H9 (cell line): ENCODE results near the gene MORC1. TPM values are rescaled to one million over a fixed set of nuclear protein-coding genes. Genes with fewer than 3 reads are reported as not detected.

Experiments
- DNase-seq: peaks from one replicate; pipeline ENCODE4 v3.0.0-alpha.2; 2017
- H2AFZ ChIP-seq: one replicate; pipeline ENCODE4 v1.6.1; 2013; ENCODE audit warnings: mild to moderate bottlenecking, low read length, control low read depth, moderate library complexity
- H2AK5ac ChIP-seq: 2 replicates; pipeline ENCODE4 v1.6.1; 2013; ENCODE audit warnings: low read length, control low read depth, mixed read lengths; ENCODE audit not compliant: insufficient read length
- H2BK120ac ChIP-seq: one replicate; pipeline ENCODE4 v1.6.1; 2013; ENCODE audit warnings: low read depth, mild to moderate bottlenecking, low read length, control low read depth, inconsistent platforms; ENCODE audit not compliant: poor library complexity, severe bottlenecking
- H2BK12ac ChIP-seq: 2 replicates; pipeline ENCODE4 v1.6.1; 2013; ENCODE audit warnings: low read length, control low read depth, mixed read lengths, low read depth; ENCODE audit not compliant: insufficient read length
- H2BK15ac ChIP-seq: 2 replicates; pipeline ENCODE4 v1.6.1; 2013; ENCODE audit warnings: low read depth, low read length, control low read depth
- H2BK20ac ChIP-seq: one replicate; pipeline ENCODE4 v1.6.1; 2013; ENCODE audit warnings: low read depth, mild to moderate bottlenecking, low read length, control low read depth, inconsistent platforms; ENCODE audit not compliant: poor library complexity, severe bottlenecking
- H2BK5ac ChIP-seq: 2 replicates; pipeline ENCODE4 v1.6.1; 2013; ENCODE audit warnings: low read length, control low read depth, mixed read lengths; ENCODE audit not compliant: insufficient read length
- H3K14ac ChIP-seq: 2 replicates; pipeline ENCODE4 v1.6.1; 2013; ENCODE audit warnings: low read length, control low read depth; ENCODE audit not compliant: insufficient read depth
- H3K18ac ChIP-seq: 2 replicates; pipeline ENCODE4 v1.6.1; 2013; ENCODE audit warnings: low read depth, mild to moderate bottlenecking, mixed read lengths, low read length, control low read depth; ENCODE audit not compliant: insufficient read length
- H3K23ac ChIP-seq: 2 replicates; pipeline ENCODE4 v1.6.1; 2013; ENCODE audit warnings: low read length, control low read depth, mixed read lengths, low read depth; ENCODE audit not compliant: insufficient read length
- H3K23me2 ChIP-seq: 2 replicates; pipeline ENCODE4 v1.6.1; 2013; ENCODE audit warnings: low read depth, mild to moderate bottlenecking, mixed read lengths, low read length, control low read depth; ENCODE audit not compliant: insufficient read length, poor library complexity, severe bottlenecking
- H3K27ac ChIP-seq: 2 replicates; pipeline ENCODE4 v1.5.1; 2013; ENCODE audit warnings: low read length, control low read depth, mixed read lengths, low read depth; ENCODE audit not compliant: insufficient read length
- H3K27me3 ChIP-seq: 2 replicates; pipeline ENCODE4 v1.6.1; 2013; ENCODE audit warnings: low read length, control low read depth, inconsistent platforms; ENCODE audit not compliant: insufficient read depth
- H3K4ac ChIP-seq: 2 replicates; pipeline ENCODE4 v1.6.1; 2013; ENCODE audit warnings: low read depth, mild to moderate bottlenecking, control low read depth, inconsistent platforms, low read length, moderate library complexity
- H3K4me1 ChIP-seq: 2 replicates; pipeline ENCODE4 v1.6.1; 2013; ENCODE audit warnings: low read length, control low read depth, inconsistent platforms; ENCODE audit not compliant: insufficient read depth
- H3K4me2 ChIP-seq: 2 replicates; pipeline ENCODE4 v1.6.1; 2013; ENCODE audit warnings: low read length, control low read depth, mixed read lengths; ENCODE audit not compliant: insufficient read length, insufficient read depth
- H3K56ac ChIP-seq: 2 replicates; pipeline ENCODE4 v1.6.1; 2013; ENCODE audit warnings: low read depth, mild to moderate bottlenecking, mixed read lengths, low read length, control low read depth; ENCODE audit not compliant: insufficient read length
- H3K79me1 ChIP-seq: 2 replicates; pipeline ENCODE4 v1.6.1; 2013; ENCODE audit warnings: low read depth, mild to moderate bottlenecking, moderate library complexity, low read length, control low read depth, inconsistent platforms; ENCODE audit not compliant: insufficient read depth, poor library complexity, severe bottlenecking
- H3K79me2 ChIP-seq: 2 replicates; pipeline ENCODE4 v1.6.1; 2013; ENCODE audit warnings: low read length, control low read depth, inconsistent platforms; ENCODE audit not compliant: insufficient read depth
- H3K9ac ChIP-seq: 2 replicates; pipeline ENCODE4 v1.6.1; 2013; ENCODE audit warnings: low read length, control low read depth, mixed read lengths; ENCODE audit not compliant: insufficient read length; ENCODE audit errors: extremely low read depth
- H3K9me3 ChIP-seq: one replicate; pipeline ENCODE4 v1.6.1; 2013; ENCODE audit warnings: low read depth, low read length, inconsistent platforms; ENCODE audit not compliant: control insufficient read depth
- H3T11ph ChIP-seq: one replicate; pipeline ENCODE4 v1.6.1; 2013; ENCODE audit warnings: mild to moderate bottlenecking, low read length, control low read depth, inconsistent platforms
- H4K20me1 ChIP-seq: one replicate; pipeline ENCODE4 v1.6.1; 2013; ENCODE audit not compliant: control insufficient read depth, insufficient read length, insufficient read depth
- H4K5ac ChIP-seq: 2 replicates; pipeline ENCODE4 v1.6.1; 2013; ENCODE audit warnings: low read depth, mild to moderate bottlenecking, mixed read lengths, low read length, control low read depth; ENCODE audit not compliant: insufficient read length
- H4K8ac ChIP-seq: replicated peaks from 2 replicates; pipeline ENCODE4 v1.6.1; 2013; ENCODE audit warnings: low read length, control low read depth, mixed read lengths, low read depth; ENCODE audit not compliant: insufficient read length
- H4K91ac ChIP-seq: 2 replicates; pipeline ENCODE4 v1.6.1; 2013; ENCODE audit warnings: low read depth, mild to moderate bottlenecking, moderate library complexity, mixed read lengths, low read length, control low read depth; ENCODE audit not compliant: insufficient read length
- H3K27ac Mint-ChIP-seq, 3 experiments: 2 replicates in 2 of 3; 3 replicates in 1 of 3; pipeline ENCODE4 v1.8.0; 2020 to 2021; ENCODE audit warnings: mixed read lengths in 3 of 3, mild to moderate bottlenecking in 1 of 3, moderate library complexity in 1 of 3
- H3K27me3 Mint-ChIP-seq: 2 replicates; pipeline ENCODE4 v1.8.0; 2021; ENCODE audit warnings: low read depth, mild to moderate bottlenecking, moderate library complexity, mixed read lengths
- H3K36me3 Mint-ChIP-seq, 3 experiments: 2 replicates in 2 of 3; 3 replicates in 1 of 3; pipeline ENCODE4 v1.8.0; 2020 to 2021; ENCODE audit warnings: low read depth in 3 of 3, mixed read lengths in 3 of 3; ENCODE audit not compliant: insufficient read depth in 1 of 3
- H3K4me1 Mint-ChIP-seq, 2 experiments: 2 replicates each; pipeline ENCODE4 v1.8.0; 2020; ENCODE audit warnings: mixed read lengths in 2 of 2
- H3K4me3 Mint-ChIP-seq, 2 experiments: 2 replicates in 1 of 2; 3 replicates in 1 of 2; pipeline ENCODE4 v1.8.0; 2020 to 2021; ENCODE audit warnings: mild to moderate bottlenecking in 2 of 2, mixed read lengths in 2 of 2, moderate library complexity in 1 of 2
- H3K9me3 Mint-ChIP-seq, 2 experiments: 2 replicates in 1 of 2; 3 replicates in 1 of 2; pipeline ENCODE4 v1.8.0; 2020; ENCODE audit warnings: mild to moderate bottlenecking in 2 of 2, mixed read lengths in 2 of 2, moderate library complexity in 1 of 2
- CTCF ChIP-seq: fragments of 200-600 bp; sonication (generic); conservative IDR thresholded peaks from 3 replicates; pipeline ENCODE4 v1.8.0; 2021; ENCODE audit warnings: antibody characterized with exemption, mild to moderate bottlenecking
- WGBS: extraction: QIAGEN DNeasy Blood & Tissue Kit; methylation state at CpG from one replicate; pipeline ENCODE4 v1.1.7; 2013; ENCODE audit warnings: missing lambda C conversion rate, low lambda C conversion rate, mixed read lengths; ENCODE audit not compliant: insufficient read length; ENCODE audit errors: extremely low coverage; 5-methylcytosine and 5-hydroxymethylcytosine counted together
- total RNA-seq: library from RNA; stranded (reverse); gene quantifications from 2 replicates; pipeline ENCODE4 v1.2.1, GENCODE V29; 2021

Gene MORC1
- total RNA-seq, 1 experiment from 2014 or later: not detected

GRCh38 chr3:109057056-109057455, 60.9 kb downstream of the MORC1 start:
- H3K27ac Mint-ChIP-seq: no peak overlapping the region
- peaks cover 0 to 5% (median 0%) of the 10 kb centered on the region in 3 experiments; a peak in 1 of 7 replicates for H3K36me3 Mint-ChIP-seq

More at GRCh38 chr3:109057056-109057455, 60.9 kb downstream of the MORC1 start:
- Mint-ChIP-seq H3K4me1 (peaks cover 2 to 10% of the 10 kb centered on the region in 2 experiments; a peak in 3 of 4 replicates), H3K27me3 (no peaks in the 10 kb centered on the region), H3K9me3 (no peaks in the 10 kb centered on the region; a peak in 1 of 5 replicates), H3K4me3 (no peak overlapping the region)
- Histone ChIP-seq H2BK120ac (no peak overlapping the region), H3K4ac (no peak overlapping the region), H2BK5ac (no peak overlapping the region), H3K23ac (no peak overlapping the region), H4K91ac (no peak overlapping the region), H3K56ac (no peak overlapping the region), H4K5ac (no peak overlapping the region), H4K8ac (no peak overlapping the region), H3K4me2 (no peak overlapping the region), H3K27ac (no peak overlapping the region), H3K79me2 (no peaks in the 10 kb centered on the region), H3K23me2 (no peaks in the 10 kb centered on the region), H2AFZ (no peak overlapping the region), H2AK5ac (no peak overlapping the region), H3T11ph (no peak overlapping the region), H2BK20ac (no peak overlapping the region), H2BK12ac (no peak overlapping the region), H3K14ac (no peak overlapping the region), H4K20me1 (no peaks in the 10 kb centered on the region), H2BK15ac (no peak overlapping the region), H3K9ac (no peak overlapping the region), H3K4me1 (peaks cover 2% of the 10 kb centered on the region; the same call in 1 of the 2 replicates), H3K18ac (no peak overlapping the region), H3K27me3 (no peaks in the 10 kb centered on the region), H3K9me3 (no peaks in the 10 kb centered on the region), H3K79me1 (no peaks in the 10 kb centered on the region)
- no CpG with 5 or more reads among the region's 3 CpGs for WGBS
- no peak for DNase-seq
- no peak for TF ChIP-seq CTCF
